ENCODE measurements around the gene SLC6A18.

The SLC6A18 gene, protein sequence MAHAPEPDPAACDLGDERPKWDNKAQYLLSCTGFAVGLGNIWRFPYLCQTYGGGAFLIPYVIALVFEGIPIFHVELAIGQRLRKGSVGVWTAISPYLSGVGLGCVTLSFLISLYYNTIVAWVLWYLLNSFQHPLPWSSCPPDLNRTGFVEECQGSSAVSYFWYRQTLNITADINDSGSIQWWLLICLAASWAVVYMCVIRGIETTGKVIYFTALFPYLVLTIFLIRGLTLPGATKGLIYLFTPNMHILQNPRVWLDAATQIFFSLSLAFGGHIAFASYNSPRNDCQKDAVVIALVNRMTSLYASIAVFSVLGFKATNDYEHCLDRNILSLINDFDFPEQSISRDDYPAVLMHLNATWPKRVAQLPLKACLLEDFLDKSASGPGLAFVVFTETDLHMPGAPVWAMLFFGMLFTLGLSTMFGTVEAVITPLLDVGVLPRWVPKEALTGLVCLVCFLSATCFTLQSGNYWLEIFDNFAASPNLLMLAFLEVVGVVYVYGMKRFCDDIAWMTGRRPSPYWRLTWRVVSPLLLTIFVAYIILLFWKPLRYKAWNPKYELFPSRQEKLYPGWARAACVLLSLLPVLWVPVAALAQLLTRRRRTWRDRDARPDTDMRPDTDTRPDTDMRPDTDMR

DNA sequence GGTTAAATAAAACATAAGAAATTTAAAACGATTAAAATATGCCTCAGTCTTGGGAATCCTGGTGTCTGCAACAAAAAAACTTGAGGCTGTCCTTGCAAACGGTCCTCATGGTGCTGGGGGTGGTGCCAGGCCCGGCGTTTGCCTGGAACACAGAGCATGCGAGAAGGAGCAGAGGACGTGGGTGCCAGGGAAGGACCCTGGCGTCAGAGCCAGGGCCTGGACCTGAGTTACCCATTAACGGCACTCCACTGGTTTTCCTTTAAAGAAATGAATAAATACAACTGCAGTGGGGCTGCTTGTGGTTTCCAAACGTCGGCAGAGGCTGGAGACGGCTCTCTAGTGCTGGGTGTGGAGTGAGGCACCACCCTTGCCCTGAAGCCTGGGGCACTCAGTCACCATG, at the start of gene SLC6A18:
Gene SLC6A18, plus strand, starts transcription at position 301 of the 400 bp plus-strand sequence. Its CDS starts 97 bp downstream, at position 398.
- DNase-seq: no peak

DNA sequence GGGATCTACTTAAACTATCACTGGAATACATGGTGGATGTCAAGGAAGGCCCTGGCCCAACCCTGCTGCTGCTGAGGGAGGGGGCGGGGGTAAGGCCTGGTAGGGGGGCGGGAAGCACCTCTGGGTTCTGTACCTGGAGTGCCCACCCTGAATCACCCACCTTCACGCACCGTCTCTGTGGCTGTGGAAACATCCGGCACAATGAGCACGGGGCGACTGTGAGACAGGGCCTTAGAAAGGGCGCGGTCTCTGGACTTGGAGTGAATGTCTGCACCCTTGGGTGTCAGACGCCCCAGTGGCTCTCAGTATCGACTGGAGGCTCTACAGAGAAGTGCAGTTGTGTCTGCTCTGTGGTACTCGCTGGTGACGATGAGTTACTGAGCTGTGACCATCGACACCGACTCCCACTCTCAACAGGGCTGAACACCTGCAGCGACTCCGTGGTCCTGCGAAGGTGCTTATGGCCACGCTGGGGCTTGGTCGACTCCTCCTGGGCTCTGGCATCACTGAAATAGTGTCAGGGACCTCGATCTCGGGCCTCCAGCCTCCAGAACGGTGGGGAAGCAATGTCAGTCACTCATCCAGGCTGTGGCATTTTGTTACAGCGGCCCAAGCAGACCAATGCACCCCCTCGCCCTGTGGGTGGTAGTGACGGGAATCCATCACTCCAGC, 49.2 kb upstream of the SLC6A18 start:
- DNase-seq: no peak

DNA sequence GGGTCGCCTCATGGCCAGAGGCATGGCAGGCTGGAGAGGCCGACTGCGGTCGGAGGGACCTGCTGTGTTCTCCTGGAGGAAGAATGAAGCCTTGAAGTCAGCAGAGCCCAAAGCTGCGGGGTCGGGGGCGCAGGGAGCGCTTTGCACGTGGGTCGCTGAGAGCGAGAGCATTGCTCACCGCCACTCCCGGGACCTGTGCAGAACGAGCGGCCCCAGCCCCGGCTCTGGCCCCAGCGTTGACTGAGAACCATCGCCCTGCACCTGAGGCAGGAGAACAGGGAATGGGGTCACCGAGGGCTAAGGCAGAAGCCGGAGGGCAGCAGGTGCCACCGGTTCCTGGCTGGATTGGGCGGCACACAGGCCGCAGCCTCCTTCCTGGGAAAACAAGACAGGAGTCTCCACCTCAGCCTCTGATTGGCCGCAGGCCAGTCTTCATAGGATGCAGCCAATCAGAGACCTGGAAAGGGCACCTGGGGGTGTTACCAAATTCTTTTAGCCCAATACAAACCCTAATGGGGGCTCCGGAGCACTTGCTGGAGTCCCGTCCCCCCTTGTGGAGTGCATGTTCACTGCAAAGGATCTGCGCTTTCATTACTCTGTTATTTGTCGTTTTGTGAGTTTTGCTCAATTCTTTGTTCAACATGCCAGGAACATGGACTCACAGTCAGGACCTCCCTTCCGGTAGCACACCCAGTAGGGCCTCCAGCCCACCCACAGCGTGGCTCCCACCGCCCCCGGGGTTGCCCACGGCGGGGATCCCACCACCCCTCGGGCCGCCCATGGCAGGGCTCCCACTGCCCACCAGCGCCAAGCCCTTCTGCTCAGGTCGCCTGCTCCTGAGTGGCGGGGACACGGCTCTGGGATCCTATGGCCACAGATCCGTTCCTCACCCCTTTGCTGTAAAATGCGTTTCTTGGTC, 48.4 kb upstream of the SLC6A18 start:
- no peak for DNase-seq

GRCh38 chr5:1177826-1178528, 47.2 kb upstream of the SLC6A18 start:
- DNase-seq: no peak

- no peak for DNase-seq
These were observed 46.4 kb upstream of the SLC6A18 start for GRCh38 chr5:1178529-1179382.

- DNase-seq: no peak
These were observed 45.8 kb upstream of the SLC6A18 start for GRCh38 chr5:1179383-1179715.

GRCh38 chr5:1180096-1180495, 45.1 kb upstream of the SLC6A18 start:
- no peak for DNase-seq

- DNase-seq: no peak
These were observed 44.3 kb upstream of the SLC6A18 start for GRCh38 chr5:1180841-1181271.

GRCh38 chr5:1181451-1182359, 43.5 kb upstream of the SLC6A18 start:
- no peak for DNase-seq

DNA sequence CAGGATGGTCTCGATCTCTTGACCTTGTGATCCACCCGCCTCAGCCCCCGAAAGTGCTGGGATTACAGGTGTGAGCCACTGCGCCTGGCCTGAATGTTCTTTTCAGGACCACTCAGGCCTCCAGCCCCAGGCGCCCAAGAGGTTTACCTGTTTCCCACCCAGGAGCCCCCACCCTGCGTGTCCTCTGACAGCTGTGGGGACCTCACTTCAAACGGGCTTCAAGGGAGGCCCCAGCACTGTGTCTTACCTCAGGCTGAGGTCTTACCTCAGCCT, 42.9 kb upstream of the SLC6A18 start:
- no peak for DNase-seq

- no peak for DNase-seq
These were observed 42.4 kb upstream of the SLC6A18 start for GRCh38 chr5:1182633-1183423.

DNA sequence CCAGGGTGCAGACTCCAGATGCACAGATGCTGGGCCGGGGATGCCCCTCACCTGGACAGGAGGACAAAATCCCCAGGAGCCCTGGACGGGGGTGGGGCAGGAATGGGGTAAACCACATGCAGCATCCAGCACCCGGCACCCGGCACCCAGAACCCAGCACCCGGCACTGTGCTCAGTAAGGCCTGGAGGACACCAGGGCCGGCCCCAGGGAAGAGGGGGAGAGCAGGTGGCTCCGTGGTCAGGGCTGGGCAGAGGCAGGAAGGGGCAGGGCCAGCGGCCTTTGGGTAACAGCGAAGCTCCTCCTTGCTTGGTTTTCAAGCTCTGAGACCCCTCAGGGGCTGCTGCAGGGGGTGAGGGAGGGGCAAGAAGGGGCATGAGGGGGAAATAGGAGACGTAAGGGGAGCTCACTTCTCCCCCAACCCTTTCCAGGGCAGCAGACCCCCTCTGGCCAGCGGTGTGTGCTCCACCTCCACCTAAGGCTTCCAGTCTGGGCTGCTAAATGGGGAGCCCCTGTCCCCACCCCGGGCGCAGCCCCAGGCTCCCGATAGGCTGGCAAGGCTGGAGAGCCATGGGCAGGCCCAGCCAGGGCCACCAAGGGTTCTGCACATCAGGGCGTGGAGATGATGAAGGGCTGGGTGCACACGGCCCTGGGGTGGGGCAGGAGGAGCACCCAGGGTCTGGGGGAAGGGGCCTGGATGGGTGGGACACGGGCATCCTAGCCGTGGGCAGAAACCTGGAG, 41.6 kb upstream of the SLC6A18 start:
- DNase-seq: no peak

DNA sequence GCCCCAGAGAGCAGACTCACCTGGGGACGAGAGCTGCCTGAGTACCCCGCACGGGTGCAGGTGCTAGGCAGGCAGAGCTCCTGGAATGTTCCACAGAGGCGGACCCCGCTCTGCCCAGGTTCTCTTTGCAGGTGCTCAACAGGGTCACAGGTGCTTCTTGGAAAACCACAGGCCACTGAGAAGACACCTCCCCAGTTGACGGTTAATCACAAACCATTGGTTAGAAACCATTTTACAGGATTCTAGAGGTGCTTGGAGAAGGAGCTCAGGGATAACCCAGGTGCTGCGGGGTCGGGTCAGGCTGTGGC, 41.1 kb upstream of the SLC6A18 start:
- DNase-seq: no peak

GRCh38 chr5:1184481-1184880, 40.7 kb upstream of the SLC6A18 start:
- no peak for DNase-seq

DNA sequence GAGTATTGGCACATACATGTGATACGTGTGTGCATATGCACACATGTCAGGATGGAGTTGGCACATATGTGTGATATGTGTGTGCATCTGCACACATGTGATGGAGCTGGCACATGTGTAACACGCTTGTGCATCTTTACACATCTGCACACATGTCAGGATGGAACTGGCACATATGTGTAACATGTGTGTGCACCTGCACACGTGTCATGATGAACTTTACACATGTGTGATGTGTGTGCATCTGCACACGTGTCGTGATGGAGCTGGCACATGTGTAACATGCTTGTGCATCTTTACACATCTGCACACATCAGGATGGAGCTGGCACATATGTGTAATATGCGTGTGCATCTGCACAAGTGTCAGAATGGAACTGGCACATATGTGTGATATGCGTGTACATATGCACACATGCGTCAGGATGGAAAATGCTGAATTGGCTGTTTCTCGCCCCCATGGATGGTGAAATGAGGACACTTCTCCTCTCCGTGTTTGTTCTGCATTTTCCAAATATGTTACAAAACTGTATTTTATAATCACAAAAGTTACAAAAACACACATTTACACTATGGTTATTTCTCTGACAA, 40.0 kb upstream of the SLC6A18 start:
- no peak for DNase-seq

- DNase-seq: no peak
These were observed 39.4 kb upstream of the SLC6A18 start for GRCh38 chr5:1185629-1186350.

DNA sequence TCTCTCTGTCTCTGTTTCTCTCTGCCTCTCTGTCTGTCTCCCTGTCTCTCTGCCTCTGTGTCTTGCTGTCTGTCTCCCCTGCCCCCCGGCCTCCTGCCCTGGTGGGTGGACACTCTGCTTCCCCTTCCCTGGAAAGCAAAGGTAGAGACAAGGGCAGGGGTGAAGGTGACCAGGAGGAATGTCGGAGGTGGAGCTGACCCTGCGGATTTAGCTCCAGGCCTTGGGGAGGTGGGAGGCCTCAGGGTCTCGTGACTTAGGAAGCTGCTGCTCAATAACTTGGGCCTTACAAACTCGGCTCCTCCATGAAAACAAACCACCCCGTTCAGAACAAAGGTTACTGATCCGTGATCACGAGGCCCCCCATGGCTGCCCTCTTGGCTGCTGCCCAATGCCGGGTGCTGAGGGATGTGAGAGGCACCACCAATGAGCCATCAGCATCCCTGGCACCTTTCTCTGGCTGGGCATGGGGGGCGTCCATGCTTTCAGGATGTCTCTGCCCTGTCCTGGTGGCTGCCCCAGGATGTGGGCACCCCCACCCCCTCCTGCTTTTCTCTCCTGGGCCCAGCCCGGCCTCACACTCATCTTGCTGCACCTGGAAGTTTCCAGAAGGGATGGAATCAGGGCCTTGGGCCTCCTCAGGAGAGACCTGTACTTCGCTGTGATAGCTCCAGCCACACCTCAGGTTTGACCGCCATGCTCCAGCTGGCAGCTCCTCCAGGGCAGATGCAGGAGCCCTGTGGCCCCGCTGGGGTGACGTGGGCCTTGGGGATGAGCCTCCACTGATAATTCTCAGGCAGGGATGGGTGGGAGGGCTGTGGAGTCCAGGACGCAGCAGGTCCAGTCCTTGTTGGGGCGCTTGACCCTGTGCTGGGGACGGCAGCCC, 38.6 kb upstream of the SLC6A18 start:
- DNase-seq: no peak
